Endothelial cell of umbilical vein (primary cell): Measurements from ENCODE around the gene SS18L1. TPM values are rescaled to one million over a fixed set of nuclear protein-coding genes. Genes with fewer than 3 reads are reported as not detected.

ENCODE experiments used
- BruUV-seq: library from RNA; stranded (reverse); fragments of 400-500 nt; replicated peaks from 2 replicates; lab custom pipeline; 2021; lab: Mats Ljungman, UMichigan
- CTCF ChIA-PET: fragments of 300-600, 350-600 bp; sonication (Branson Sonifier 250); formaldehyde crosslinking; loops from one replicate; lab custom pipeline; 2021; ENCODE audit warnings: antibody characterized with exemption, inconsistent platforms; lab: Charles Lee
- POLR2A ChIA-PET: fragments of 300-600, 350-600 bp; sonication (Branson Sonifier 250); formaldehyde crosslinking; loops from one replicate; lab custom pipeline; 2021; ENCODE audit warnings: antibody characterized with exemption, inconsistent platforms; lab: Charles Lee
- DNase-seq: peaks from one replicate; pipeline ENCODE4 v3.0.0-alpha.2; 2011; ENCODE audit warnings: low read depth, low spot score
- FAIRE-seq: peaks from 2 replicates; lab custom pipeline; 2011; peaks lifted over from hg19 to GRCh38; lab: Jason Lieb, UNC
- H2AFZ ChIP-seq: 2 replicates; pipeline ENCODE4 v1.6.0; 2012; ENCODE audit warnings: low read depth, low read length, control low read depth, inconsistent platforms
- H3K27ac ChIP-seq: 2 replicates; pipeline ENCODE4 v1.5.1; 2011; ENCODE audit warnings: low read depth, mild to moderate bottlenecking, control low read depth, low read length, moderate library complexity; ENCODE audit not compliant: insufficient read depth
- H3K27me3 ChIP-seq, 2 experiments: 2 replicates each; pipeline versions ENCODE4 v1.6.0 to v1.6.1; 2011; ENCODE audit warnings: low read length in 2 of 2, mixed read lengths in 1 of 2; ENCODE audit not compliant: control insufficient read depth in 2 of 2, insufficient read depth in 2 of 2
- H3K36me3 ChIP-seq, 2 experiments: 2 replicates in 1 of 2; 3 replicates in 1 of 2; pipeline ENCODE4 v1.5.1; 2011; ENCODE audit warnings: low read length in 2 of 2, mild to moderate bottlenecking in 1 of 2, moderate library complexity in 1 of 2; ENCODE audit not compliant: control insufficient read depth in 2 of 2, insufficient read depth in 2 of 2; ENCODE audit errors: extremely low read depth in 1 of 2
- H3K4me1 ChIP-seq: 3 replicates; pipeline ENCODE4 v1.5.1; 2011; ENCODE audit warnings: mild to moderate bottlenecking, low read length; ENCODE audit not compliant: control insufficient read depth, insufficient read depth; ENCODE audit errors: extremely low read depth
- H3K4me2 ChIP-seq: 2 replicates; pipeline ENCODE4 v1.6.1; 2011; ENCODE audit warnings: low read length, control low read depth, mixed read lengths; ENCODE audit not compliant: insufficient read depth
- H3K4me3 ChIP-seq, 3 experiments: fragments of 200-600 bp in 1 of 3; sonication (generic), shearing (Covaris generic) in 1 of 3; replicated peaks in 1 of 3; 2 replicates each; pipeline ENCODE4 v1.5.1; 2011 to 2016; ENCODE audit warnings: control low read depth in 3 of 3, low read length in 3 of 3, mild to moderate bottlenecking in 2 of 3, inconsistent platforms in 1 of 3, low read depth in 1 of 3, moderate library complexity in 1 of 3; ENCODE audit not compliant: insufficient read depth in 1 of 3
- H3K79me2 ChIP-seq: 2 replicates; pipeline ENCODE4 v1.6.0; 2012; ENCODE audit warnings: low read length, inconsistent platforms; ENCODE audit not compliant: control insufficient read depth, insufficient read depth
- H3K9ac ChIP-seq: replicated peaks from 2 replicates; pipeline ENCODE3; 2011; ENCODE audit warnings: low read length, control low read depth; ENCODE audit not compliant: insufficient read depth; ENCODE audit errors: extremely low read depth
- H3K9me1 ChIP-seq: replicated peaks from 3 replicates; pipeline ENCODE4 v1.6.0; 2011; ENCODE audit warnings: mild to moderate bottlenecking, low read length; ENCODE audit not compliant: control insufficient read depth, insufficient read depth; ENCODE audit errors: extremely low read depth
- H3K9me3 ChIP-seq: replicated peaks from 2 replicates; pipeline ENCODE4 v1.5.1; 2012; ENCODE audit warnings: low read length, inconsistent platforms; ENCODE audit not compliant: control insufficient read depth, insufficient read depth
- H4K20me1 ChIP-seq: replicated peaks from 2 replicates; pipeline ENCODE3; 2011; ENCODE audit warnings: mild to moderate bottlenecking, low read length; ENCODE audit not compliant: control insufficient read depth, insufficient read depth; ENCODE audit errors: extremely low read depth
- CTCF ChIP-seq, 2 donors: IDR thresholded peaks; 1 replicate in 1 of 2; 2 replicates in 1 of 2; pipeline ENCODE4 v1.5.1; 2011; ENCODE audit warnings: low read length in 2 of 2, mild to moderate bottlenecking in 2 of 2, moderate library complexity in 2 of 2, control low read depth in 1 of 2, inconsistent platforms in 1 of 2, low read depth in 1 of 2; ENCODE audit not compliant: insufficient read depth in 1 of 2; ENCODE audit errors: extremely low read depth in 1 of 2
- EZH2 ChIP-seq: IDR thresholded peaks from 2 replicates; pipeline ENCODE4 v1.6.1; 2012; ENCODE audit warnings: borderline replicate concordance, low read depth, mild to moderate bottlenecking, moderate library complexity, low read length, inconsistent platforms; ENCODE audit not compliant: severe bottlenecking
- FOS ChIP-seq: IDR thresholded peaks from 2 replicates; pipeline ENCODE4 v1.6.1; 2011; ENCODE audit warnings: mild to moderate bottlenecking, low read length, moderate library complexity, borderline replicate concordance; ENCODE audit not compliant: insufficient read depth
- GATA2 ChIP-seq: IDR thresholded peaks from 2 replicates; pipeline ENCODE4 v1.7.0; 2011; ENCODE audit warnings: low read depth, mild to moderate bottlenecking, moderate library complexity, mixed read lengths, low read length; ENCODE audit not compliant: insufficient read length, insufficient read depth
- JUN ChIP-seq: IDR thresholded peaks from 2 replicates; pipeline ENCODE4 v1.6.1; 2011; ENCODE audit warnings: borderline replicate concordance, low read depth; ENCODE audit not compliant: insufficient read length, insufficient read depth
- MAX ChIP-seq: IDR thresholded peaks from 2 replicates; pipeline ENCODE4 v1.6.1; 2011; ENCODE audit not compliant: insufficient read depth, insufficient read length
- MYC ChIP-seq: IDR thresholded peaks from one replicate; pipeline ENCODE4 v1.6.1; 2011; ENCODE audit warnings: mild to moderate bottlenecking, low read depth, low read length
- POLR2A ChIP-seq: IDR thresholded peaks from 2 replicates; pipeline ENCODE4 v1.6.1; 2012; ENCODE audit warnings: low read depth, mild to moderate bottlenecking, control low read depth, low read length
- POLR2AphosphoS5 ChIP-seq: IDR thresholded peaks from 2 replicates; pipeline ENCODE4 v1.6.1; 2012; ENCODE audit warnings: low read depth, mild to moderate bottlenecking, control low read depth, low read length, moderate library complexity; ENCODE audit not compliant: insufficient read depth
- dilution Hi-C: fragments of 300-500 bp; cut with MboI; formaldehyde crosslinking; loops from one replicate; pipeline ENCODE4 v1.15.0; 2019; ENCODE audit warnings: low sequenced_read_pairs; ENCODE audit not compliant: extremely low pct_ligation_motif_present
- intact Hi-C: fragments of 100-400 bp; cut with micrococcal nuclease; formaldehyde crosslinking; loops from one replicate; pipeline ENCODE4 v1.10.0; 2022
- polyA plus RNA-seq, 4 experiments: library from polyadenylated mRNA; depleted of rRNA in 3 of 4; stranded (reverse) in 3 of 4; unstranded in 1 of 4; fragments of >200 nt; gene quantifications; 2 replicates each; pipeline versions ENCODE4 v1.2.1 to v1.2.3, GENCODE V29; 2011 to 2012; ENCODE audit warnings: missing spikeins in 1 of 4
- total RNA-seq: library from RNA; stranded (reverse); gene quantifications from 2 replicates; pipeline ENCODE4 v1.2.3, GENCODE V29; 2021

Gene SS18L1
- total and polyA plus RNA-seq, 2 donors (not counting 3 experiments of a cell fraction or from before 2014, with no cell fraction given), result 15.4 to 21.7 TPM

- H3K79me2 ChIP-seq, result no peaks in the 10 kb centered on the region
- H2AFZ ChIP-seq, result no peak overlapping the region
- no peak overlapping the region for H3K4me2 ChIP-seq
- H3K9me3 ChIP-seq, result no peaks in the 10 kb centered on the region
- H4K20me1 ChIP-seq, result no peaks in the 10 kb centered on the region
- no TSS peak for BruUV-seq
- no peaks in the 10 kb centered on the region for H3K9me1 ChIP-seq
- H3K4me3 ChIP-seq, result no peak overlapping the region
- no peak overlapping the region for H3K9ac ChIP-seq
- ChIA-PET CTCF (interaction anchor here (0.5 kb wide), 1 partner anchor 144 kb away, joined by 3 read pairs; no protein-coding TSS in a partner anchor), POLR2A (no interaction called here)
- H3K4me1 ChIP-seq, result no peaks in the 10 kb centered on the region
- H3K27ac ChIP-seq, result no peak overlapping the region
- peaks cover 2 to 25% of the 10 kb centered on the region in 2 experiments for H3K36me3 ChIP-seq
- no peaks in the 10 kb centered on the region for H3K27me3 ChIP-seq
- dilution Hi-C loops (no loop called here), intact Hi-C loops (no loop called here)
- TF ChIP-seq FOS, result no peak
- TF ChIP-seq MAX, result no peak
- no peak for TF ChIP-seq GATA2
- no peak for TF ChIP-seq MYC
- no peak for TF ChIP-seq POLR2A
- no peak for TF ChIP-seq CTCF (IDR thresholded peaks at IDR 0.05; ENCODE audit: extremely low read depth in 1 of 2, insufficient read depth in 1 of 2, low read depth in 1 of 2, low read length in 2 of 2)
- TF ChIP-seq JUN, result no peak
- TF ChIP-seq POLR2AphosphoS5, result no peak
- TF ChIP-seq EZH2, result no peak
- DNase-seq (no peak), FAIRE-seq (no peak)
Measured at GRCh38 chr20:62170536-62170935, 27.0 kb downstream of the SS18L1 start.
